IMR-90 (cell line): Measurements from ENCODE around the gene HCFC1. TPM values are rescaled to one million over a fixed set of nuclear protein-coding genes. Genes with fewer than 3 reads are reported as not detected.
A peak's percentile ranks its signal among the peaks of the same experiment; 100 is the strongest.

Experiments used
- ATAC-seq: fragments of 200-7000 bp; cut with Tn5 transposase; 2 replicates; pipeline ENCODE4 v1.9.1; 2020; ENCODE audit warnings: low read depth, mild to moderate bottlenecking, moderate library complexity
- BruUV-seq: library from RNA; stranded (reverse); fragments of 400-500 nt; replicated peaks from 2 replicates; lab custom pipeline; 2021; lab: Mats Ljungman, UMichigan
- CTCF ChIA-PET: fragments of 300-600 bp; formaldehyde crosslinking; extraction: SDS; loops from one replicate; lab custom pipeline; 2021; ENCODE audit warnings: antibody characterized with exemption; lab: Yijun Ruan, JAX
- POLR2A ChIA-PET: fragments of 300-600 bp; sonication (Branson Sonifier 250); formaldehyde crosslinking; loops from one replicate; lab custom pipeline; 2022; ENCODE audit warnings: antibody characterized with exemption; ENCODE audit not compliant: unreplicated experiment; lab: Charles Lee
- DNase-seq: peaks from one replicate; pipeline ENCODE4 v3.0.0; 2013
- H2AFZ ChIP-seq: replicated peaks from 2 replicates; pipeline ENCODE3; 2013; ENCODE audit warnings: low read length, mild to moderate bottlenecking; ENCODE audit not compliant: poor library complexity
- H2AK5ac ChIP-seq: 2 replicates; pipeline ENCODE4 v1.6.1; 2013; ENCODE audit warnings: low read depth, low read length, inconsistent platforms
- H2AK9ac ChIP-seq: replicated peaks from 2 replicates; pipeline ENCODE3; 2013; ENCODE audit warnings: mild to moderate bottlenecking, low read depth, low read length, moderate library complexity; ENCODE audit not compliant: poor library complexity
- H2BK120ac ChIP-seq: 2 replicates; pipeline ENCODE4 v1.6.1; 2013; ENCODE audit warnings: low read depth, low read length, inconsistent platforms
- H2BK15ac ChIP-seq: 3 replicates; pipeline ENCODE4 v1.6.1; 2013; ENCODE audit warnings: low read depth, low read length, inconsistent platforms
- H2BK20ac ChIP-seq: 2 replicates; pipeline ENCODE4 v1.6.1; 2013; ENCODE audit warnings: low read depth, mild to moderate bottlenecking, inconsistent platforms, low read length, moderate library complexity
- H2BK5ac ChIP-seq: 2 replicates; pipeline ENCODE4 v1.6.1; 2013; ENCODE audit warnings: mild to moderate bottlenecking, low read depth, low read length, inconsistent platforms; ENCODE audit not compliant: poor library complexity, severe bottlenecking
- H3K14ac ChIP-seq: replicated peaks from 2 replicates; pipeline ENCODE4 v1.6.1; 2013; ENCODE audit warnings: low read depth, low read length, inconsistent platforms
- H3K18ac ChIP-seq: 2 replicates; pipeline ENCODE4 v1.6.1; 2013; ENCODE audit warnings: low read depth, low read length, control low read depth
- H3K23ac ChIP-seq: 2 replicates; pipeline ENCODE4 v1.6.1; 2013; ENCODE audit warnings: low read depth, low read length, inconsistent platforms
- H3K27ac ChIP-seq: 2 replicates; pipeline ENCODE4 v1.5.1; 2013; ENCODE audit warnings: mild to moderate bottlenecking, control low read depth, low read length; ENCODE audit not compliant: insufficient read depth
- H3K27me3 ChIP-seq: 2 replicates; pipeline ENCODE4 v1.6.1; 2013; ENCODE audit warnings: low read length; ENCODE audit not compliant: control insufficient read depth, insufficient read depth
- H3K36me3 ChIP-seq: 2 replicates; pipeline ENCODE4 v1.6.1; 2013; ENCODE audit warnings: low read length, mixed read lengths; ENCODE audit not compliant: control insufficient read depth, insufficient read depth
- H3K4ac ChIP-seq: 2 replicates; pipeline ENCODE4 v1.6.1; 2013; ENCODE audit warnings: low read depth, low read length, inconsistent platforms
- H3K4me1 ChIP-seq: 2 replicates; pipeline ENCODE4 v1.6.1; 2013; ENCODE audit warnings: low read length, mixed read lengths; ENCODE audit not compliant: control insufficient read depth, insufficient read depth
- H3K4me2 ChIP-seq: 2 replicates; pipeline ENCODE4 v1.6.1; 2013; ENCODE audit warnings: low read depth, mild to moderate bottlenecking, control low read depth, low read length, moderate library complexity
- H3K4me3 ChIP-seq: 2 replicates; pipeline ENCODE4 v1.5.1; 2013; ENCODE audit warnings: low read depth, mild to moderate bottlenecking, control low read depth, low read length, moderate library complexity; ENCODE audit not compliant: insufficient read depth
- H3K56ac ChIP-seq: 2 replicates; pipeline ENCODE4 v1.6.1; 2013; ENCODE audit warnings: low read length, inconsistent platforms; ENCODE audit not compliant: insufficient read depth; ENCODE audit errors: extremely low read depth
- H3K79me1 ChIP-seq, 2 experiments: 2 replicates each; pipeline ENCODE4 v1.6.1; 2013; ENCODE audit warnings: low read length in 2 of 2, inconsistent platforms in 1 of 2, low read depth in 1 of 2
- H3K9ac ChIP-seq: 2 replicates; pipeline ENCODE4 v1.6.1; 2013; ENCODE audit warnings: low read depth, low read length, control low read depth
- H3K9me1 ChIP-seq: 2 replicates; pipeline ENCODE4 v1.6.1; 2013; ENCODE audit warnings: low read length, inconsistent platforms; ENCODE audit not compliant: insufficient read depth
- H3K9me3 ChIP-seq: 2 replicates; pipeline ENCODE4 v1.6.1; 2013; ENCODE audit warnings: low read length; ENCODE audit not compliant: control insufficient read depth, insufficient read depth
- H4K20me1 ChIP-seq: 2 replicates; pipeline ENCODE4 v1.6.1; 2013; ENCODE audit warnings: low read length, inconsistent platforms; ENCODE audit not compliant: insufficient read depth
- H4K5ac ChIP-seq: 2 replicates; pipeline ENCODE4 v1.6.1; 2013; ENCODE audit warnings: mild to moderate bottlenecking, low read depth, low read length, control low read depth
- H4K8ac ChIP-seq, 2 experiments: 2 replicates each; pipeline ENCODE4 v1.6.1; 2013; ENCODE audit warnings: low read depth in 2 of 2, low read length in 2 of 2, control low read depth in 1 of 2, inconsistent platforms in 1 of 2
- H4K91ac ChIP-seq: 2 replicates; pipeline ENCODE4 v1.6.1; 2013; ENCODE audit warnings: low read depth, low read length, inconsistent platforms; ENCODE audit not compliant: insufficient read depth
- BHLHE40 ChIP-seq: fragments of 150-350 bp; IDR thresholded peaks from 2 replicates; pipeline ENCODE4 v1.6.1; 2016; ENCODE audit warnings: mild to moderate bottlenecking, low read depth, low read length
- CHD1 ChIP-seq: IDR thresholded peaks from 2 replicates; pipeline ENCODE4 v1.6.1; 2012; ENCODE audit warnings: low read depth, low read length, improper control_type of control experiment
- SMC3 ChIP-seq: fragments of 150-350 bp; IDR thresholded peaks from 2 replicates; pipeline ENCODE4 v1.6.1; 2016; ENCODE audit warnings: low read depth, mild to moderate bottlenecking, antibody characterized with exemption, low read length, moderate library complexity
- WGBS, 2 experiments: methylation state at CpG; one replicate each; pipeline versions ENCODE4 v1.1.5 to v1.1.7; 2013; ENCODE audit warnings: missing lambda C conversion rate in 2 of 2; ENCODE audit not compliant: insufficient read length in 1 of 2; ENCODE audit errors: extremely low coverage in 2 of 2; 5-methylcytosine and 5-hydroxymethylcytosine counted together
- dilution Hi-C: fragments of 300-500 bp; cut with HindIII; formaldehyde crosslinking; loops from one replicate; pipeline ENCODE4 v1.14.3; 2018; ENCODE audit warnings: low sequenced_read_pairs; ENCODE audit not compliant: unreplicated experiment
- in situ Hi-C: fragments of 300-500 bp; cut with MboI; formaldehyde crosslinking; loops from 3 replicates; pipeline ENCODE4 v1.14.3; 2019; ENCODE audit warnings: low sequenced_read_pairs, inconsistent platforms, mixed read lengths
- intact Hi-C: fragments of 100-400 bp; cut with micrococcal nuclease; formaldehyde crosslinking; loops from 2 replicates; pipeline ENCODE4 v1.10.0; 2022
- polyA plus RNA-seq, 3 experiments: library from polyadenylated mRNA; depleted of rRNA; stranded (reverse); fragments of >200 nt; gene quantifications; 2 replicates each; pipeline ENCODE4 v1.2.3, GENCODE V29; 2012; ENCODE audit warnings: low replicate concordance in 1 of 3
- total RNA-seq: library from RNA; depleted of rRNA; stranded (reverse); fragments of >200 nt; gene quantifications from 2 replicates; pipeline ENCODE4 v1.2.3, GENCODE V29; 2012
- TF ChIP-seq, protein P1 (sequence below): conservative IDR thresholded peaks from 2 replicates; pipeline ENCODE4 v1.5.1; 2012; ENCODE audit warnings: mild to moderate bottlenecking, low read depth, low read length, improper control_type of control experiment

Gene HCFC1
- total and polyA plus RNA-seq, 2 of the 4 experiments (the other 2 are of a cell fraction): 3.2 to 17.6 TPM

DNA sequence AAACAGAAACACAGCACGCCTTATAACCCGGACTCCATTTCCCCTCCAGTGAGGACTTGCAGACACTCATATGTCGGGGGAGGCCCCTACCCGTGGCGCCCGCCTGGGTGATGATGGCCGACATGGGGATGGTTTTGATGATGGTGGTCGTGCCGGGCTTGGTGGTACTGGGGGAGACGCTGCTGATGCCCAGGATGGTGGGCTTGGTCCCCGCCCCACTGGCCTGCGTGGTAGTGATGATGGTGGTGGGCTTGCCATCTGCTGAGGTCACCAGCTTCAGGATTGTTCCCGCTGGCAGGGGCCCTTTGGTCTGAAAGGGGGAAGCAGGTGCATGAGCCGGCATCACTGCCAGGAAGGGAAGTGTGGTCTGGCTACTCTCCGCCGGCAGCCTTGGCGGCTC is 14.4 kb downstream of the HCFC1 start:
- Histone ChIP-seq H3K4ac (no peak overlapping the region), H2BK5ac (no peak overlapping the region), H3K56ac (no peak overlapping the region), H3K79me1 (peaks cover 2 to 13% of the 10 kb centered on the region in 2 experiments), H4K8ac (no peak overlapping the region), H3K27ac (no peak overlapping the region), H3K9me1 (no peaks in the 10 kb centered on the region), H2AK9ac (no peak overlapping the region), H4K5ac (no peak overlapping the region), H2AK5ac (no peak overlapping the region), H3K4me2 (no peak overlapping the region), H3K4me3 (no peak overlapping the region), H3K4me1 (peaks cover 4% of the 10 kb centered on the region), H3K9ac (no peak overlapping the region), H2BK15ac (no peak overlapping the region), H2BK120ac (no peak overlapping the region), H3K9me3 (no peaks in the 10 kb centered on the region), H3K27me3 (no peaks in the 10 kb centered on the region), H2BK20ac (no peak overlapping the region), H4K91ac (no peak overlapping the region), H2AFZ (no peak overlapping the region), H4K20me1 (peaks cover 4% of the 10 kb centered on the region; the same call in 1 of the 2 replicates), H3K14ac (no peak overlapping the region), H3K18ac (no peak overlapping the region), H3K23ac (no peak overlapping the region), H3K36me3 (peaks cover 85% of the 10 kb centered on the region)
- DNase-seq: no peak
- in situ Hi-C loops: no loop called here
- intact Hi-C loops: no loop called here
- ChIA-PET CTCF (no interaction called here), POLR2A (no interaction called here)
- dilution Hi-C loops: no loop called here
- ATAC-seq: no peak
- TSS peak; percentile 30 for BruUV-seq
- 100% methylated on average over 1 of the region's 17 CpGs; no CpG with 5 or more reads in 1 of the 2 experiments for WGBS, 2 experiments
- TF ChIP-seq SMC3 (no peak), BHLHE40 (no peak), CHD1 (no peak)
- TF ChIP-seq, protein P1, sequence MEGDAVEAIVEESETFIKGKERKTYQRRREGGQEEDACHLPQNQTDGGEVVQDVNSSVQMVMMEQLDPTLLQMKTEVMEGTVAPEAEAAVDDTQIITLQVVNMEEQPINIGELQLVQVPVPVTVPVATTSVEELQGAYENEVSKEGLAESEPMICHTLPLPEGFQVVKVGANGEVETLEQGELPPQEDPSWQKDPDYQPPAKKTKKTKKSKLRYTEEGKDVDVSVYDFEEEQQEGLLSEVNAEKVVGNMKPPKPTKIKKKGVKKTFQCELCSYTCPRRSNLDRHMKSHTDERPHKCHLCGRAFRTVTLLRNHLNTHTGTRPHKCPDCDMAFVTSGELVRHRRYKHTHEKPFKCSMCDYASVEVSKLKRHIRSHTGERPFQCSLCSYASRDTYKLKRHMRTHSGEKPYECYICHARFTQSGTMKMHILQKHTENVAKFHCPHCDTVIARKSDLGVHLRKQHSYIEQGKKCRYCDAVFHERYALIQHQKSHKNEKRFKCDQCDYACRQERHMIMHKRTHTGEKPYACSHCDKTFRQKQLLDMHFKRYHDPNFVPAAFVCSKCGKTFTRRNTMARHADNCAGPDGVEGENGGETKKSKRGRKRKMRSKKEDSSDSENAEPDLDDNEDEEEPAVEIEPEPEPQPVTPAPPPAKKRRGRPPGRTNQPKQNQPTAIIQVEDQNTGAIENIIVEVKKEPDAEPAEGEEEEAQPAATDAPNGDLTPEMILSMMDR: no peak
